Breast epithelium (tissue), 3 donors: ENCODE results near the gene ZBTB24.

Experiments used
- CTCF ChIP-seq, 3 donors: fragments of 450-650 bp; IDR thresholded peaks; one replicate each; pipeline ENCODE4 v1.5.1; 2016 to 2017; ENCODE audit warnings: antibody characterized with exemption in 3 of 3, mild to moderate bottlenecking in 3 of 3, moderate library complexity in 3 of 3
- POLR2A ChIP-seq: fragments of 450-650 bp; IDR thresholded peaks from one replicate; pipeline ENCODE4 v1.6.1; 2016; ENCODE audit warnings: antibody characterized with exemption, mild to moderate bottlenecking, moderate library complexity

GRCh38 chr6:109456111-109456583 is 26.9 kb downstream of the ZBTB24 start:
- TF ChIP-seq POLR2A (no peak), CTCF (IDR thresholded peaks at IDR 0.05) (no peak)
